Right lung (tissue), 10 donors: ENCODE results near the gene NTMT1. TPM values are rescaled to one million over a fixed set of nuclear protein-coding genes. Genes with fewer than 3 reads are reported as not detected.
A peak's percentile ranks its signal among the peaks of the same experiment; 100 is the strongest.
"Not testable (repeated sequence)": the region's sequence is repeated elsewhere in the genome, so short reads cannot be mapped to it uniquely, and the experiment has no call there.

Experiments used
- DNase-seq, 2 donors: peaks; one replicate each; pipeline ENCODE4 v3.0.0-alpha.2; 2013
- long read RNA-seq, 8 donors: transcript quantifications; one replicate each; lab custom pipeline, GENCODE V29; 2026
- polyA plus RNA-seq, 5 donors: library from polyadenylated mRNA; unstranded; fragments of 120-200 nt; gene quantifications; one replicate each; pipeline versions ENCODE4 v1.2.1 to v1.2.3, GENCODE V29; 2013; ENCODE audit warnings: inconsistent platforms in 1 of 5, low replicate concordance in 1 of 5; ENCODE audit not compliant: insufficient read length in 5 of 5, insufficient read depth in 1 of 5

NTMT1 gene, protein sequence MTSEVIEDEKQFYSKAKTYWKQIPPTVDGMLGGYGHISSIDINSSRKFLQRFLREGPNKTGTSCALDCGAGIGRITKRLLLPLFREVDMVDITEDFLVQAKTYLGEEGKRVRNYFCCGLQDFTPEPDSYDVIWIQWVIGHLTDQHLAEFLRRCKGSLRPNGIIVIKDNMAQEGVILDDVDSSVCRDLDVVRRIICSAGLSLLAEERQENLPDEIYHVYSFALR
- 10 to 100 TPM; 20.9 to 30.1 (median 23.2) TPM for polyA plus RNA-seq
- long read RNA-seq, donor 1, transcript NTMT1-203 (4 exons, 1,315 nt), result major isoform, 8 of 16 reads
- long read RNA-seq, donor 1, transcript NTMT1-206 (4 exons, 576 nt), result minor isoform, 5 of 16 reads
- long read RNA-seq, donor 1, partial matches to known transcripts, result 0 of 16 reads
- long read RNA-seq, donor 1, other reads (novel, unspliced or antisense), result 0 of 16 reads
- long read RNA-seq, donor 2, transcript NTMT1-203 (4 exons, 1,315 nt), result major isoform, 7 of 15 reads
- long read RNA-seq, donor 2, partial matches to known transcripts, result 6 of 15 reads
- long read RNA-seq, donor 2, other reads (novel, unspliced or antisense), result 0 of 15 reads
- long read RNA-seq, donor 3, transcript NTMT1-203 (4 exons, 1,315 nt), result major isoform, 5 of 11 reads
- long read RNA-seq, donor 3, partial matches to known transcripts, result 0 of 11 reads
- long read RNA-seq, donor 3, other reads (novel, unspliced or antisense), result 0 of 11 reads
- long read RNA-seq, donor 4, partial matches to known transcripts, result 0 of 7 reads
- long read RNA-seq, donor 4, other reads (novel, unspliced or antisense), result 0 of 7 reads
- long read RNA-seq, donor 5, transcript NTMT1-203 (4 exons, 1,315 nt), result major isoform, 8 of 21 reads
- long read RNA-seq, donor 5, partial matches to known transcripts, result 6 of 21 reads
- long read RNA-seq, donor 5, other reads (novel, unspliced or antisense), result 0 of 21 reads
- long read RNA-seq, donor 6, transcript NTMT1-206 (4 exons, 576 nt), result minor isoform, 5 of 15 reads
- long read RNA-seq, donor 6, transcript NTMT1-203 (4 exons, 1,315 nt), result major isoform, 6 of 15 reads
- long read RNA-seq, donor 6, partial matches to known transcripts, result 0 of 15 reads
- long read RNA-seq, donor 6, other reads (novel, unspliced or antisense), result 0 of 15 reads
- long read RNA-seq, donor 7, transcript NTMT1-202 (4 exons, 741 nt), result major isoform, 5 of 12 reads
- long read RNA-seq, donor 7, partial matches to known transcripts, result 0 of 12 reads
- long read RNA-seq, donor 7, other reads (novel, unspliced or antisense), result 0 of 12 reads
- long read RNA-seq, donor 8, transcript NTMT1-203 (4 exons, 1,315 nt), result major isoform, 5 of 5 reads
- long read RNA-seq, donor 8, partial matches to known transcripts, result 0 of 5 reads
- long read RNA-seq, donor 8, other reads (novel, unspliced or antisense), result 0 of 5 reads

DNA sequence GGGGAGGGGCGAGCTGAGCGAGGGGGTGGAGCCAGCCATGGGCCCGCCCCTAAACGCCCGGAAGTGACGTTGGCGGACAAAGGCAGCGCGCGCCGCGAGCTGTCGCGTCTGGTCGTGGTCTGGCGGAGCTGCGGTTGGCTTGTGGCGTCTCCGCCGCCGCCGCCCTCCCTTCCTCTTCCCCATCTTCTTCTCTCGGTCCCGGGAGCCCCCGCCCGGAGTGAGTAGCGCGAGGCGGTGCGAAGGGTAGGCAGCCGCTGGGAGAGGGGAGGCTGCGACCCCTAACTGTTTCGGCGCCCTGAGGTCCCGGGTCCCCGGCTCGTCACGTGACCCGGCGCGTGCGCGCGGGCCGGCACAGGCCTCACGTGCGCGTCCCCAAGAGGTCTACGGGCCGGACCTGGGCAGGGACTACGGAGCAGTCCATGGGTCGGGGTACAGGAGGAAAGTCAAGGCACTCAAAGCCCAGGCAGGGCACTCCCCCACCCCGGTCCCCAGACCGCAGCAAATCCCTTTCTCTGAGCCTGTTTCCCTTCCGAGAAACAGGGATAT lies at the start of gene NTMT1:
Gene NTMT1 (plus strand): TSS at position 85 of the 546 bp plus-strand sequence. CDS start 6,541 bp downstream, outside the sequence.
- peak; percentile 84 for DNase-seq

DNA sequence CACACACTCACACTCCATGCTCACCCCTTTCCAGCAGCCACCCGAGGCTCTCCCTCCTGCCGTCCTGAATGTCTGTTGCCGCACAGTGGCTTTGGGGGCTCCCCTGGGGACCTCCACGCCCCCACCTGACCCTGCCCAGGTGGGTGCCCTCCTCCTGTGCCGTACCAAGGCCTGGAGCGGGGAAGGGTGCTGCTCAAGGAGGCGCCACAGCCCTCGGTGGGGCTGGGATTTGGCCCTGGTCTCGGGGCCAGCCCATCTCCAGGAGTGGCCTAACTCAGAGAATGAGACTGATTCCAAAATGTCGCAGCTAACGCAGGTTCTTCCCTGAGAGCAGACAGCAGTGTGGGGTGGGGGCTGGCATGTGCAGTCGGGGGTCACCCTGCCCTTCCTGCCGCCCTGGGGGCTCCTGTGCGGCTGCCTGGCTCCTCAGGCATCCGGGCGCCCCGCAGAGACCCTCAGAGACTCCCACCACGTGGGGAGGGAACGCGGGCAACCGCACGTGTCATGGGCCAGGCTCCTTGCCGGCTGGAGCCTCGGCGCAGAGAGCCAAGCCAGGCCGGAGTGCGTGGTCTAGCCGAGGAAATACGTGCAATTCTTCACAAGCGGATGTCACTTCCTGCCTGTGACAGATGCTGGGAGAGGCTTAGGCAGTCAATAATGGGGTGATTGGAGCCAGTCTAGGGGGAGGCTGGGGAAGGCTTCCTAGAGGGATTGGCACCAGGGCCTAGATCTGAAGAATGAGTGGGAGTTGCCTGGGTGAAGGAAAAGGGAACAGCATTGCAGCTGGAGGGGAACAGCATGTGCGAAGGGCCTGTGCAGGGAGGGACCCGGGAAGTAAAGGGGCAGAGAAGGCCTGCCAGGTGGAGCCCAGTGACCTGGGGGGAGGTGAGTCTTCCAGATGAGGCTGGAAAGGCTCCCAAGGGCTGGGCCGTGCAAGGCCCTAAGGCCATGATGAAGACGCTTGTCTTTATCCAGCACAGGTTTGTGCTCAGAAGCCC lies 49.1 kb upstream of the NTMT1 start:
- no peak for DNase-seq

DNA sequence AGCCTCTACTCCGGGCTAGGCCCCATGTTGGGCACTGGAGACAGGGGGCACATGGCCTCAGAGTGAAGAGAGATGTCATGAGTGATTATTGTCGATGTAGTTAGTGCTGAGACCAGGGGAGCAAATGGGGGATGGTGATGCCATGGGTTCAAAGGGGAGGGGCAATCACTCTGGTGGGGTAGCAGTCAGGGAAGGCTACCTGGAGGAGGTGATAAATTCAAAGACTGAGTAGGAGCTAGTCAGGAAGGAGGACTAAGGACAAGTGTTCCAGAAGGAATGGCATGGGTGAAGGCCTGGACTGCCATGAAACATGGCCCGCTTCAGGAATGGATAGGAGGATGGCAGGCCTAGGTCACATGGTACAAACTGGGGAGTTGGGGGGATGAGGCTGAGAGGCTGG lies 46.7 kb upstream of the NTMT1 start:
- no peak for DNase-seq

DNA sequence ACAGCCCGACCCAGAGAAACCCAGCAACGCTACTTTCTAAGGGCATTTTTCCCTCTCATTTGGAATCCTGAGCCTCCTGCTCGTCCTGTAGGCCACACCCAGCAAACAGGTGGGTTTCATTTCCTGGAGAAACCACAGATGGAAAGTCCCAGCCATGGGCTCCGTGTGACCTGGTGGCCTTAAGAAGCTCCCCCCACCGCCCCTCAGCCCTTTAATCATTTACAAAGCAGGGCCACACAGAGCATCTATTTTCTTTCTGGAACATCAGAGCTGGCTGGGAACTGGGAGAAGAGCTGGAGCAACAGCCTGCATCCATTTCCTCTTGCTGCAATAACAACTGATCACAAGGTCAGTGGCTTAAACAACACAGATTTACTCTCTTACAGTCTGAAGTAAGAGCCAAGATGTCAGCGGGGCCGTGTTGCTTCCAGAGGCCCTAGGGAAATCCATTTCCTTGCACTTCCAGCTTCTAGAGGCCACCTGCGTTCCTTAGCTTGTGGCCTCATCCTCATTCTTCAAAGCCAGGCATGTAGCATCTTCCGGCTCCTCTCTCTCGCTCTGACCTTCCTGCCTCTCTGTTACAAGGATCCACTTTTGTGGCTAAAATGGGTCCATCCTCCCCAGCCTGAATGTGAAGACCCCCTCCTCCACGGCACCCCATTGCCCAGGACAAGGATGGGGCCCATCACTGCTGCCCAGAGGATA lies 45.6 kb upstream of the NTMT1 start:
- no peak for DNase-seq

DNA sequence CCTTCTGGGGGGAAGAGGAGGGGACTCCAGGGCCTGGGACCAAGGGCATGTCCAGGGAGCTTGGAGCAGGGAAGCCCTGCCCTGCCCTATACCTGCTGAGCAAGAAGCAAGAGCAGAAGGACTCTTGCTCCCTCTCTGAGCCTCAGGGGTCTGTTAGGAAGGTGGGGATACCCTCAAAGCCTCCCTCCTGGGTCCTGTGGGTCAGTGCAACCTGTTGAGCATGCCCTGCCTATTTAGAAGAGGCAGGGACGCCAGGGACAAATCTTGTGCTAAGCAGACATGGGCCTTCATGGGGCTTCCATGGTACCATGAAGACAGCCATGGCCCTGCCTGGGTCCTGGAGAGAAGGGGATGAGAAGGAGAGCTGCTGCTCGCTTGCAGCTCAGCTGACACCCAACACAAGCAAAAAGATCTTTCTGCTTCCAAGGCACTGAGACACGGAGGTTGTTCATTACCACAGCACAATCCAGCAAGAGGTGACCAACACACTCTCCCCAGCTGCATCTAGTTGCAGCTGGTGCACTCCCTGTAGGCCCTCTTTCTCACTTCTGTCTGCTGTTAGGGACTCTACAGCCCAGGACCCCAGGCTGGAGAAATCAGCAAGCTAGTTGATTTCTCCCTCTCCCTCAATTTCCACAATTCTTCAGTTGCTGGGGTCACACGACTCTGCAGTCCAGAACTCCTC lies 44.3 kb upstream of the NTMT1 start:
- no peak for DNase-seq

DNA sequence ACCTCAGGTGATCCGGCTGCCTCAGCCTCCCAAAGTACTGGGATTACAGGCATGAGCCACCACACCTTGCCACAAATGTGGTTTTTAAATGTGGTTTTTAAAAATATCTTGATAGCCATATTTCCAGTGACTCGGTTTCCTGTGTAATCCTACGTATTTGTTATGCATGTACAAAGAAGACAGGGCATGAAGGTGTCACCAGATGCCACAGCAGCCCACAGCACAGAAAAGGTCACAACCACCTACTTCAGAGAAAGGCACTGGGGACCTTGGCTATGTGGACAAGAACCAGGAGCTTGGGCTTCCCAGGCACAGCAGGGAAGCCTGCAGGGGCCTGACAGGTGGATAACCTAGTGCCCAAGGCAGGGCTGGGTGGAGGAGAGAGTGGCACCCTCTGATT lies 43.1 kb upstream of the NTMT1 start:
- no peak for DNase-seq

DNA sequence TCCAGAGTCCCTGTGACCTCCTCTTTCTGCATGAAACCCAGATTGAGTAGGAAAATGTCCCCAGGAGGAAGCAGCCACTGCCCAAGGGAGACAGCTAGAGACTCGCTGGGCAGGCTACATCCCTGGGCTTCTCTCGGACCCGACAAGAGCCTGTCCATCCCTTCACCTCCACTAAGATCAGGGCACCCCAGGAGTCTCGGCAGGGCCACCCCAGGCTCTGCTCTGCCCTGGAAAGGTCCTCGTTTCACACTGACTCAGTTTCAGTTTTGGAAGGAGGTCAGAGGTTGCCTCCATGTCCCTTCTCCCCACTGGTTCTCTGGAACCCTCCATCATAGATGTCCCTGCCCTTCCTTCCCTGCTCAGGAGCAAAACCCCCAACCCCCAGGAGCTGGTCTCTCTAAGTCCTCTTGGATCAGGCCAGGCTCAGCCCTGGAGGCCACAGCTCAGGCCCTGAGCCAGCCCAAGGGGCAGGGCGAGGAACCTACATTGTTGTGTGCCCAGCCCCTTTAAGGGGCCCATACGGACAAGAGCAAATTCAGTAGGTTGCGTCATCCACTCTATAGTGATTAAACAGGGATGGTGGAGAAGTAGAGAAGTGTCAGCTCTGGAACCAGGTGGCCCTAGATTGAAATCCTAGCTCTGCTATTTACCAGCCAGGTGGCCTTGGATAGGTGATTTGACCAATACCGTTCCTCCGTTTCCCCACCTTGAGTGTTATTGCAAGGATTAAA lies 42.5 kb upstream of the NTMT1 start:
- DNase-seq, result no peak

DNA sequence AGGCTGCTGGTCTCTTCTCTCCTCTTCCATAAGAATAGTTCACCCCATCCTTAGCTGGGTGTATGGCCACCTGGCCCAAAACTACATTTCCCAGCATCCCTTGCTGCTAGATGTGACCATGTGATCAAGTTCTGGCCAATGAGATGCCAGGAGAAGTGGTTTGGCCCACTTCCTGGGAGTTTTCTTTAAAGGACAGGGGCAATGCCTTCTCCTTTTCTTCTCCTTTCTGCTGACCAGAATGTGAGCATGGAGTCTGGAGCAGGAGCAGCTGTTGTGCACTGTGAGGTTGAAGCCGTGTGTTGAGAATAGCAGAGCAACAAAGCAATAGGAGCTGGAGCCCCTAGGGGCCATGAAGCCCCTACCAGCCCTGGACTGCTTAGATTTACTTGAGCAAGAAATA lies 41.8 kb upstream of the NTMT1 start:
- no peak for DNase-seq

DNA sequence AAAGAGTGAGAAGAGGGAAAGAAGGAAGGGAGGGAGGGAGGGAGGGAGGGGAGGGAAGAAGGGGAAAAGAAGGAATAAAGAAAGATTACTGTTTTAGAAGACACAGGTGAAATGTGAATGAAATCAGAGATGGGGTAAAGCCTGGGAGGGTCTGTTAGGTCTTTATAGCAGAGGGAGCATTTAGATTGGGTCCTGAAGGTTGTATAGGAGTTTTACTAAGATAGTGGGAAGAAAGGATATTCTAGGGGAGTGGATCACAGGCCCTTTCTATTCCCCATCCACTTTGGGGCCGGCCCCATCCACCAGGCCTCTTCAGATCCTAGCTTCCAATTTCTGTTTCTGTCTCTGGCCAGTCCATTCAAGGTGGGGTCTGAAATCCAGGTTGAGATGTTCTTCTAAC lies 40.6 kb upstream of the NTMT1 start:
- no peak for DNase-seq

DNA sequence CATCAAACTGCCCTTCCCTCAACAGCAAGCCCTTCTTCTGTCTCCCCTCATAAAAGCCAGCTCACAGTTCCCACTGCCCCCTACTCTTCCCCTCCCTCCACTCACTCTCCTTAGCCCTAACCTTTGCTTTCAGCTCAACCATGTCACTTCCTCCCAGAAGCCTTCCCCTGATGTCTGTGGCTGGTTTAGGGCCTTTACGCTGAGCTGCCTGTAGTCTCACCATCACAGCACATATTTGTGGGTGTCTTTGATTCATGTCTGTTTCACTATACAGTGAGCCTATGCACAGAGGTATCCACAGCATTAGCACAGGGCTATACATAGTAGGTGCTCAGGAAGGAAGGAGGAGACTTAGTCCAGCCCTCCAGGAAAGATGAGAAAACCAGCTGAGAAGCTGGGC lies 39.7 kb upstream of the NTMT1 start:
- DNase-seq, result no peak

DNA sequence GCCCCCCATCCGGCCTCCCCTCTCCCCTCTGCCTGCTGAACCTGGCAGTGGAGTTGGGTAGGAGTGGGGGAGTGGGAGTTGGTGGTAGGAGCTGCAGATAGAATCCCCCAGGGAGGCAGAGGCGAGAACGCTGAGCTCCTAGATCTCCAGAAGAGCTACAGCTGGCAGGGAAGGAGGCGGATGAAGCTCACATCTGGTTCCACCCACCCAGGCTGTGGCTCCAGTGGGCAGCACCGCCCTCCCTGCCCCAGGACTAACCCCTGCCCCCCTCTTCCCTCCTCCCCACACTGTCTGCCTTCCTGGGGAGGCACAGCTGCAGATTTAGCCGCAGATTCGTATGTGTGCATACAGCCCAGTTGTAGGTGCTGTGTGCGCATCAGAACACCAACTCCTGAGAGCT lies 39.3 kb upstream of the NTMT1 start:
- DNase-seq, result no peak

DNA sequence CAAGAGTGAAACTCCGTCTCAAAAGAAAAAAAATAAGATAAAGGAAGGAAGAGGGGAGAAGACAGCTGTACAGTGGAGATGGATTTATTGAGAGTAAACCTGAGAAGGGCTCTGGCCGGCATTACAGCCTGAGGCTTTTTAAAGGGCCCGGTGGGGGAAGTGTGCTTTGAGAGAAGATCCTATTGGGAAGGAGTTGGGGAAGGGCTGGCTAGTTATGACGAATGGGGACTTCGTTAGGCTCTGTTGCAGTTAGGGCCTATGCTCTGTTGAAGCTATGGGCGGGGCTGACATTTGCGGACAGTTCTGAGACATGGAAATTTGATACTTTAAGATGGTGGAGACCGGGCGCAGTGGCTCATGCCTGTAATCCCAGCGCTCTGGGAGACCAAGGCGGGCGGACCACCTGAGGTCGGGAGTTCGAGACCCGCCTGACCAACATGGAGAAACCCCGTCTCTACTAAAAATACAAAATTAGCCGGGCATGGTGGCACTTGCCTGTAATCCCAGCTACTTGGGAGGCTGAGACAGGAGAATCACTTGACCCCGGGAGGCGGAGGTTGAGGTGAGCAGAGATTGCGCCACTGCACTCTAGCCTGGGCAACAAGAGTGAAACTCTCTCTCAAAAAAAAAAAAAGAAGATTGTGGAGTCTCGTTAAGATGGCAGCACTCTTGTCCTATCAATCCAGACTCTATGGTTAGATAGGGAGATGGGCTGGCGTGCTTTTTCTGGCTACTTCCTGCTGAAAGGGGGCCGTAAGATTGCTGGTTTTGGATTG lies 38.3 kb upstream of the NTMT1 start:
- no peak for DNase-seq

DNA sequence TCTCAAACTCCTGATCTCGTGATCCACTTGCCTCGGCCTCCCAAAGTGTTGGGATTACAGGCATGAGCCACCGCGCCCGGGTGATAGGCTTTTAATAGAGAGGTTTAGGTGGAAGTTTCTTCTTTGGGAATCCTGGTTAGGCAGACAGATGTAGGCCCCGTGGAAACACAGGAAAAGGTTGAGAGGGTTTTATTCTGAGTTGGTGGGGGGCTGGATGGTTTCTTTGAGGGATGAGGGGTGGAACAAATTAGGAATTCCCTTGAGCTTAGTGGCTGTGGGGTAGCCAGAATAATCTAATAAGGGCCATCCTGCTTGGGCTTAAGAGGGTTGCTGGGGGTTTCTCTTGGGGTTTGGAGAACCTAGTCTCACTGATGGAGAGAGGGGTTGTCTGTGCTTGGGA lies 35.5 kb upstream of the NTMT1 start:
- no peak for DNase-seq

DNA sequence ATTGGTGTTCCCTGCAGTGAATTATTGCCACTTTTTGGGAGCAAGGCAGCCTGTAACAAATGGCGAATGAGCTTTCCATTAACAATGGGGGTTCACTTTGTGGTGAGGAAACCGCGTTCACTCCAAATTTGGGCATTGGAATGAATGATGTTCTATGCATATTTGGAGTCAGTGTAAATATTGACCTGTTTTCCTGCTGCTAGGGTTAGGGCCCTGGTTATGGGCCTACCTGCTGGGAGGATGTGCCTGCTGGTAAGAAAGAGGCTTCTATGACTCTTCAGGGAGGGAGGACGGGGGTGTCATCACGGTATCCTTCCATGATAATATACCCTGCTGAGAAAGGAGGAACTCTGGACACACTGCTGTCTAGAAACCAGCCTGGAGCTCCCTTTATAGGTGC lies 34.0 kb upstream of the NTMT1 start:
- no peak for DNase-seq

DNA sequence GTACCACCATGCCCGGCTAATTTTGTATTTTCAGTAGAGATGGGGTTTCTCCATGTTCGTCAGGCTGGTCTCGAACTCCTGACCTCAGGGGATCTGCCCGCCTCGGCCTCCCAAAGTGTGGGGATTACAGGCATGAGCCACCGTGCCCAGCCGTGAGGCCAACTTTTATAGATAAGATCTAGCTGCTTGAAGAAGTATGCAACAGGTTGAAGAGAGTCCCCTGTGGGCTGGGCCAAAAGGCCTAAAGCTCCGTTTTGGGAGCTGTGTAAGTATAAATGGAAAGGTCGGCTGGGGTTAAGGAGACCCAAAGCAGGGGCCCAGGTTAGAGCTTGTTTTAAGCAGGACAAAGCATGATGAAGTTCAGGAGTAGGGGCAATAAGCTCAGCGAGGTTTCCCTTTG lies 33.2 kb upstream of the NTMT1 start:
- not testable (repeated sequence) for DNase-seq

DNA sequence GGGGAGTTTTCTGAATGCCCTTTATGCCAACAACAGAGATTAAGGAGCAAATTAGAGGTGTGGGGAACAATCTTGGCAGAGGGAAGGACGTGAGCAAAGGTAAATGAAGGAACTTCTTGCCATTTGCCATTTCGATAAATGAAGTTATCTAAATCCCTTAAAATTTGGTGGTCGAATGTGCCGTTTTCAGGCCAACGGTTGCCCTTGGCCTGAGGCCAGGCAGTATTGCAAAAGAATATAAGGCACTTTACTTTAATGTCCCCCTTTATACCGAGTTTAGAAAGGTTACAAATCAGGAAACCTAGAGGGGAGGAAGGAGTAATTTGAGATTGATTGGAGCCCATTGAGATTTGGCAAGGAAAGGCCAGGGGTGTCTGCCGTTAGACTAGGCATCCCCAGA lies 31.3 kb upstream of the NTMT1 start:
- no peak for DNase-seq

DNA sequence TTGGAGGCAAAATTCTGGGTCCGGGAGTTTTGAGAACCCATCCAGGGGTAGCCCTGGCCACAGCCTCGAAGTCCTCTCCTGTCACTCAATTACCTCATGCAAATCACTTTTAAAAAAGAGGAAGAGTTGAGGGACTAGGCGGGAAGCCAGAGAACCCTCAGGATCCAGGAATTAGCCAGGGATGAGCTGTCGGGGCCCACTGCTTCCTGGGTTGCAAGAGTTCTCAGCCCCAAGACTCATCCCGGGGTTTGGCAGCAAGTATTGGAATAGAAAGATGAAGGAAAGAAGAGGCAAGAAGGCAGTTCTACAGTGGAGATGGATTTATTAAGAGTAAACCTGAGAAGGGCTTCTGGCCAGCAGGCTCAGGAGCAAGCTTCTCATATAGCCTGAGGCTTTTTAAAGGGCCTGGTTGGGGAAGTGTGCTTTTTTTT lies 30.6 kb upstream of the NTMT1 start:
- DNase-seq, result no peak
